ENCODE data around the gene DCC. TPM values are rescaled to one million over a fixed set of nuclear protein-coding genes. Genes with fewer than 3 reads are reported as not detected.

DCC gene
- total RNA-seq, 4 donors from 2014 or later = 0.94 TPM; not detected in 3

DNA sequence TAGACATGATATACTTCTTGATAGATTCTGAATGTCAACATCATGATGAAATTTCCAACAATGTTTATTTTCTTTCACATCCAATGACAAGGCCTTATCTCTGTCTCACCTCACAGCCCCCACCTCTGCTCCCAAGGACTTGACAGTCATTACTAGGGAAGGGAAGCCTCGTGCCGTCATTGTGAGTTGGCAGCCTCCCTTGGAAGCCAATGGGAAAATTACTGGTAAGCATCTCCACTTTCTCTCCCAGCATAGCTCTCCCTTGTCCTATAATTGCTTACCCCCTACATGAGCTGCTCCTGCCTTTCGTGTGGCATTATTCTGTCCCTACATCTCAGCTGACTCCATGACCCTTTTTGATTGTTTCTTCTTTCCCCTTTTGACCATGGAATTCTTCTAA, 1062.7 kb downstream of the DCC start:
- Histone ChIP-seq H3K36me3 (no peaks in the 10 kb centered on the region), H3K27ac (no peak overlapping the region), H3K27me3 (no peaks in the 10 kb centered on the region), H3K4me3 (replicated peaks in 1 of 3) (no peak overlapping the region), H3K4me1 (no peaks in the 10 kb centered on the region), H3K9me3 (no peaks in the 10 kb centered on the region)
- TF ChIP-seq CTCF (IDR thresholded peaks at IDR 0.05) = no peak
- no peak for TF ChIP-seq POLR2A (IDR thresholded peaks at IDR 0.05)
- 79 to 81% methylated on average over 3 of the region's 3 CpGs for whole genome bisulfite sequencing, 2 donors
- intact Hi-C loops (cut with DNase I) = no loop called here
- no peak for DNase-seq

DNA sequence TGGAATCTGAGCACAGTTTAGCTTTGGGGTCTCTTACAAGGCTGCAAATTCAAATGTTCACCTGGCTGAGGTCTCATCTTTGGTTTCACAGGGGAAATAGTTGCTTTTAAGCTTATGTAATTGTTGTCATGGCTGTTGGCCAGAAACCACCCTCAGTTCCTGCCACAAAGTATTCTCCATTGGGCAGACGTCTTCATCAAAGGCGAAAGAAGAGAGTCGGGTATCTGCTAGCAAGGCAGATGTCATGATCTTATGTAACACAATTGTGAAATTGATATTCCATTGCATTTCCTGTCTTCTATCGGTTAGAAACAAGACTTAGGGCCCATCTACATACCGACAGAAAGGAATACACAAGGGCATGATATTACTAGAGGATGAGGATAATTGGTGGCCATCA, 1068.3 kb downstream of the DCC start:
- intact Hi-C loops (cut with DNase I) = no loop called here
- no peaks in the 10 kb centered on the region for H3K9me3 ChIP-seq

GRCh38 chr18:53411511-53411910, 1071.5 kb downstream of the DCC start:
- intact Hi-C loops (cut with DNase I) = no loop called here
- no peak overlapping the region for H3K4me3 ChIP-seq (replicated peaks in 1 of 3)
- TF ChIP-seq CTCF (IDR thresholded peaks at IDR 0.05) = no peak
- no peak for TF ChIP-seq POLR2A (IDR thresholded peaks at IDR 0.05)
- H3K27me3 ChIP-seq = no peaks in the 10 kb centered on the region
- no peaks in the 10 kb centered on the region for H3K4me1 ChIP-seq
- 77 to 85% methylated on average over 3 of the region's 3 CpGs for WGBS, 2 donors
- DNase-seq = no peak
- no peaks in the 10 kb centered on the region for H3K9me3 ChIP-seq
- H3K36me3 ChIP-seq = no peaks in the 10 kb centered on the region
- no peak overlapping the region for H3K27ac ChIP-seq

More for the DNA sequence above, 1068.3 kb downstream of the DCC start:
- Histone ChIP-seq H3K4me1 (no peaks in the 10 kb centered on the region), H3K36me3 (no peaks in the 10 kb centered on the region), H3K4me3 (replicated peaks in 1 of 3) (no peak overlapping the region), H3K27ac (no peak overlapping the region), H3K27me3 (no peaks in the 10 kb centered on the region)
- DNase-seq = no peak
- WGBS, 2 donors = 92 to 93% methylated on average over 5 of the region's 5 CpGs
- TF ChIP-seq CTCF (IDR thresholded peaks at IDR 0.05) (no peak), POLR2A (IDR thresholded peaks at IDR 0.05) (no peak)

GRCh38 chr18:53417003-53417402, 1077.0 kb downstream of the DCC start:
- Histone ChIP-seq H3K27ac (no peak overlapping the region), H3K9me3 (no peaks in the 10 kb centered on the region), H3K4me1 (no peaks in the 10 kb centered on the region), H3K4me3 (replicated peaks in 1 of 3) (no peak overlapping the region), H3K36me3 (no peaks in the 10 kb centered on the region), H3K27me3 (no peaks in the 10 kb centered on the region)
- no peak for DNase-seq
- TF ChIP-seq POLR2A (IDR thresholded peaks at IDR 0.05) (no peak), CTCF (IDR thresholded peaks at IDR 0.05) (no peak)
- intact Hi-C loops (cut with DNase I) = no loop called here
- WGBS, 2 donors = 32 to 37% methylated on average over 4 of the region's 4 CpGs

- H3K9me3 ChIP-seq = no peaks in the 10 kb centered on the region
- H3K27ac ChIP-seq = no peak overlapping the region
- no peaks in the 10 kb centered on the region for H3K36me3 ChIP-seq
- intact Hi-C loops (cut with DNase I) = no loop called here
- H3K4me3 ChIP-seq (replicated peaks in 1 of 3) = no peak overlapping the region
- H3K27me3 ChIP-seq = no peaks in the 10 kb centered on the region
- TF ChIP-seq POLR2A (IDR thresholded peaks at IDR 0.05) (no peak), CTCF (IDR thresholded peaks at IDR 0.05) (no peak)
- DNase-seq = no peak
- no peaks in the 10 kb centered on the region for H3K4me1 ChIP-seq
Measured at GRCh38 chr18:53421869-53422268, 1081.9 kb downstream of the DCC start.

All from thyroid gland (tissue), 4 donors.